OCI-LY3 (cell line): ENCODE measurements around the gene BICD2.

Experiments
- H2AFZ ChIP-seq: fragments of 200-600, 300-600 bp; shearing (Covaris generic); 2 replicates; pipeline ENCODE4 v1.6.0; 2014; ENCODE audit warnings: antibody characterized with exemption, low read depth, low read length
- H3K27ac ChIP-seq: fragments of 200-600, 300-600 bp; sonication (generic); 2 replicates; pipeline ENCODE4 v1.5.1; 2014; ENCODE audit warnings: mild to moderate bottlenecking, low read length, moderate library complexity, mixed read lengths
- H3K27me3 ChIP-seq: fragments of 200-600, 300-600 bp; sonication (generic); 2 replicates; pipeline ENCODE4 v1.6.1; 2014; ENCODE audit warnings: low read depth, low read length, mixed read lengths
- H3K36me3 ChIP-seq: fragments of 200-600, 300-600 bp; sonication (generic); replicated peaks from 2 replicates; pipeline ENCODE3; 2014; ENCODE audit warnings: low read depth, low read length, mixed read lengths
- H3K4me1 ChIP-seq: fragments of 300-600, 200-600 bp; sonication (generic); 2 replicates; pipeline ENCODE4 v1.6.1; 2014; ENCODE audit warnings: low read length, mixed read lengths
- H3K4me2 ChIP-seq: fragments of 200-600, 300-600 bp; sonication (generic); 2 replicates; pipeline ENCODE4 v1.6.1; 2014; ENCODE audit warnings: low read length, mixed read lengths
- H3K4me3 ChIP-seq: fragments of 300-600, 200-600 bp; sonication (generic); 2 replicates; pipeline ENCODE4 v1.5.1; 2014; ENCODE audit warnings: antibody characterized with exemption, mild to moderate bottlenecking, low read length, moderate library complexity
- H3K79me2 ChIP-seq: fragments of 300-600, 200-600 bp; shearing (Covaris generic); 2 replicates; pipeline ENCODE4 v1.6.1; 2014; ENCODE audit warnings: mild to moderate bottlenecking, low read length, mixed read lengths
- H3K9ac ChIP-seq: fragments of 300-600, 200-600 bp; shearing (Covaris generic); 2 replicates; pipeline ENCODE4 v1.6.0; 2014; ENCODE audit warnings: mild to moderate bottlenecking, low read length, moderate library complexity
- H3K9me3 ChIP-seq: fragments of 200-600, 300-600 bp; shearing (Covaris generic); 2 replicates; pipeline ENCODE4 v1.6.1; 2014; ENCODE audit warnings: low read length, mixed read lengths; ENCODE audit not compliant: insufficient read depth
- H4K20me1 ChIP-seq: fragments of 200-600, 300-600 bp; sonication (generic); 2 replicates; pipeline ENCODE4 v1.6.1; 2016; ENCODE audit warnings: low read length, mixed read lengths; ENCODE audit not compliant: insufficient read depth
- CTCF ChIP-seq: fragments of 200-600, 300-600 bp; sonication (generic); IDR thresholded peaks from 2 replicates; pipeline ENCODE4 v1.5.1; 2014; ENCODE audit warnings: antibody characterized with exemption, low read length, low read depth
- EZH2phosphoT487 ChIP-seq: fragments of 200-600 bp; shearing (Covaris generic); IDR thresholded peaks from 2 replicates; pipeline ENCODE4 v1.6.1; 2018; ENCODE audit warnings: antibody characterized with exemption, mixed run types, low read depth

Gene BICD2

GRCh38 chr9:92749934-92750315 lies 14.7 kb downstream of the BICD2 start:
- Histone ChIP-seq H3K9me3 (no peaks in the 10 kb centered on the region), H3K4me1 (peaks cover 4% of the 10 kb centered on the region), H3K27ac (no peak overlapping the region), H3K79me2 (peaks cover 93% of the 10 kb centered on the region), H2AFZ (no peak overlapping the region), H3K4me3 (no peak overlapping the region), H3K9ac (no peak overlapping the region), H3K4me2 (no peak overlapping the region), H3K36me3 (no peaks in the 10 kb centered on the region), H3K27me3 (no peaks in the 10 kb centered on the region), H4K20me1 (peaks cover 76% of the 10 kb centered on the region)
- TF ChIP-seq EZH2phosphoT487 (no peak), CTCF (no peak)

GRCh38 chr9:92749071-92749933 lies 15.3 kb downstream of the BICD2 start:
- TF ChIP-seq EZH2phosphoT487 (no peak), CTCF (no peak)
- H3K4me1 ChIP-seq: peaks cover 2% of the 10 kb centered on the region
- H3K79me2 ChIP-seq: peaks cover 97% of the 10 kb centered on the region
- no peaks in the 10 kb centered on the region for H3K9me3 ChIP-seq
- H3K27me3 ChIP-seq: no peaks in the 10 kb centered on the region
- H3K4me3 ChIP-seq: no peak overlapping the region
- no peak overlapping the region for H3K4me2 ChIP-seq
- H4K20me1 ChIP-seq: peaks cover 77% of the 10 kb centered on the region
- no peak overlapping the region for H3K27ac ChIP-seq
- H3K9ac ChIP-seq: no peak overlapping the region
- no peak overlapping the region for H2AFZ ChIP-seq
- H3K36me3 ChIP-seq: no peaks in the 10 kb centered on the region

GRCh38 chr9:92748233-92748497 lies 16.5 kb downstream of the BICD2 start:
- H3K9me3 ChIP-seq: no peaks in the 10 kb centered on the region
- no peaks in the 10 kb centered on the region for H3K36me3 ChIP-seq
- TF ChIP-seq EZH2phosphoT487 (no peak), CTCF (no peak)
- no peak overlapping the region for H3K9ac ChIP-seq
- H3K79me2 ChIP-seq: peaks cover 98% of the 10 kb centered on the region
- H2AFZ ChIP-seq: no peak overlapping the region
- peaks cover 77% of the 10 kb centered on the region for H4K20me1 ChIP-seq
- H3K4me2 ChIP-seq: no peak overlapping the region
- no peaks in the 10 kb centered on the region for H3K4me1 ChIP-seq
- H3K27ac ChIP-seq: no peak overlapping the region
- no peak overlapping the region for H3K4me3 ChIP-seq
- no peaks in the 10 kb centered on the region for H3K27me3 ChIP-seq

GRCh38 chr9:92747459-92748232 lies 17.0 kb downstream of the BICD2 start:
- Histone ChIP-seq H3K79me2 (peaks cover 98% of the 10 kb centered on the region), H3K27ac (no peak overlapping the region), H4K20me1 (peaks cover 77% of the 10 kb centered on the region), H3K4me3 (no peak overlapping the region), H3K9ac (no peak overlapping the region), H2AFZ (no peak overlapping the region), H3K27me3 (no peaks in the 10 kb centered on the region), H3K9me3 (no peaks in the 10 kb centered on the region), H3K36me3 (no peaks in the 10 kb centered on the region), H3K4me2 (no peak overlapping the region), H3K4me1 (no peaks in the 10 kb centered on the region)
- TF ChIP-seq CTCF (no peak), EZH2phosphoT487 (no peak)
